Measurements from ENCODE around the gene CRISPLD2. TPM values are rescaled to one million over a fixed set of nuclear protein-coding genes. Genes with fewer than 3 reads are reported as not detected.
A peak's percentile ranks its signal among the peaks of the same experiment; 100 is the strongest.

Gene CRISPLD2
- total and polyA plus RNA-seq, 10 of the 15 experiments (the other 5 are each of a cell fraction or from before 2014, with no cell fraction given) = 0.03 to 0.30 (median 0.08) TPM; not detected in 5

- SMC1A ChIA-PET (ENCODE audit: uncharacterized antibody, unreplicated experiment) = interaction anchor here (0.6 to 6.8 kb wide), 15 partner anchors 21 to 330 kb away, joined by 3 to 91 read pairs (median 3); no protein-coding TSS in a partner anchor
- CTCF ChIA-PET = interaction anchor here (0.7 to 7.4 kb wide), 34 partner anchors 10 to 441 kb away, joined by 3 to 170 read pairs (median 4); no protein-coding TSS in a partner anchor
- Histone ChIP-seq H3K4me3 (no peak overlapping the region), H3K36me3 (ENCODE audit: control insufficient read depth in 2 of 2, insufficient read depth in 2 of 2, low read length in 1 of 2) (no peaks in the 10 kb centered on the region), H3K9me3 (replicated peaks; ENCODE audit: control insufficient read depth, insufficient read depth, low read length) (no peaks in the 10 kb centered on the region; the same call in 2 of the 3 replicates), H3K79me2 (ENCODE audit: control insufficient read depth, insufficient read depth, low read length) (no peaks in the 10 kb centered on the region), H3K27me3 (replicated peaks in 1 of 2; ENCODE audit: control insufficient read depth in 2 of 2, insufficient read depth in 2 of 2, low read length in 1 of 2) (no peaks in the 10 kb centered on the region; a peak in 1 of 4 replicates), H3K27ac (ENCODE audit: control insufficient read depth, insufficient read depth) (no peak overlapping the region), H4K20me1 (ENCODE audit: control insufficient read depth, insufficient read depth) (no peaks in the 10 kb centered on the region), H3K4me2 (ENCODE audit: control insufficient read depth, insufficient read depth) (no peak overlapping the region), H3K9ac (ENCODE audit: control insufficient read depth, insufficient read depth, low read length) (no peak overlapping the region), H3K4me1 (ENCODE audit: control insufficient read depth, insufficient read depth, low read length) (peaks cover 4% of the 10 kb centered on the region; the same call in 1 of the 2 replicates), H2AFZ (ENCODE audit: control insufficient read depth, low read depth, low read length) (no peak overlapping the region)
- FAIRE-seq (peak; percentile 85), ATAC-seq (peak; percentile 94), DNase-seq (ENCODE audit: low read depth, low spot score) (peak; percentile 40)
- intact Hi-C loops (cut with micrococcal nuclease; ENCODE audit: unreplicated experiment) (loop anchor here (1.0 to 2.0 kb wide), 4 partner anchors 18 to 329 kb away; no protein-coding TSS in a partner anchor), in situ Hi-C loops (cut with MboI) (loop anchor here (25.0 kb wide), 2 partner anchors 315 to 440 kb away; partner anchors contain the start of genes KLHL36 and MEAK7)
- RAD21 ChIA-PET (ENCODE audit: unreplicated experiment) = interaction anchor here (0.8 to 6.3 kb wide), 14 partner anchors 15 to 352 kb away, joined by 3 to 72 read pairs (median 4); partner anchors contain the start of gene CRISPLD2
- POLR2A ChIA-PET = interaction anchor here (0.6 to 2.1 kb wide), 4 partner anchors 57 to 912 kb away, joined by 3 to 5 read pairs (median 4); no protein-coding TSS in a partner anchor
- no TSS peak for BruUV-seq (replicated peaks)
- 39% methylated on average over 12 of the region's 12 CpGs for WGBS (ENCODE audit: insufficient coverage, insufficient replicate concordance, low lambda C conversion rate, missing lambda C conversion rate)
- TF ChIP-seq ZNF622 (IDR thresholded peaks at IDR 0.05) (no peak), BRCA1 (IDR thresholded peaks at IDR 0.05; ENCODE audit: low read depth, low read length) (no peak), SUZ12 (IDR thresholded peaks at IDR 0.05; ENCODE audit: unreplicated experiment) (no peak), EP300 (IDR thresholded peaks at IDR 0.05; ENCODE audit: borderline replicate concordance in 1 of 2, control insufficient read depth in 1 of 2, low read depth in 2 of 2, low read length in 2 of 2) (no peak), LARP7 (IDR thresholded peaks at IDR 0.05) (no peak), HDAC6 (IDR thresholded peaks at IDR 0.05; ENCODE audit: unreplicated experiment) (no peak), DPF2 (IDR thresholded peaks at IDR 0.05) (no peak), IRF5 (IDR thresholded peaks at IDR 0.05; ENCODE audit: borderline replicate concordance) (no peak), SMAD1 (IDR thresholded peaks at IDR 0.05; ENCODE audit: low read depth, partially characterized antibody) (no peak), RB1 (IDR thresholded peaks at IDR 0.05; ENCODE audit: borderline replicate concordance) (no peak), ASH2L (IDR thresholded peaks at IDR 0.05; ENCODE audit: borderline replicate concordance, low read depth) (no peak), SP1 (IDR thresholded peaks at IDR 0.05; ENCODE audit: low read depth, low read length) (no peak), RCOR1 (conservative IDR thresholded peaks at IDR 0.05; ENCODE audit: low read depth, low read length) (no peak), NBN (IDR thresholded peaks at IDR 0.05) (0 out of 2 replicates have a peak, but pooled peaks have one; percentile 3), ZNF274 (IDR thresholded peaks at IDR 0.05; ENCODE audit: insufficient read depth, insufficient read length) (no peak)
- TF ChIP-seq, protein P1, sequence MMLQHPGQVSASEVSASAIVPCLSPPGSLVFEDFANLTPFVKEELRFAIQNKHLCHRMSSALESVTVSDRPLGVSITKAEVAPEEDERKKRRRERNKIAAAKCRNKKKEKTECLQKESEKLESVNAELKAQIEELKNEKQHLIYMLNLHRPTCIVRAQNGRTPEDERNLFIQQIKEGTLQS (IDR thresholded peaks at IDR 0.05; ENCODE audit: borderline replicate concordance, extremely low read depth, low read depth, low read length) = no peak
- TF ChIP-seq, protein P2, sequence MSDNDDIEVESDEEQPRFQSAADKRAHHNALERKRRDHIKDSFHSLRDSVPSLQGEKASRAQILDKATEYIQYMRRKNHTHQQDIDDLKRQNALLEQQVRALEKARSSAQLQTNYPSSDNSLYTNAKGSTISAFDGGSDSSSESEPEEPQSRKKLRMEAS (IDR thresholded peaks at IDR 0.05; ENCODE audit: low read depth, low read length) = no peak
- TF ChIP-seq, protein P3, sequence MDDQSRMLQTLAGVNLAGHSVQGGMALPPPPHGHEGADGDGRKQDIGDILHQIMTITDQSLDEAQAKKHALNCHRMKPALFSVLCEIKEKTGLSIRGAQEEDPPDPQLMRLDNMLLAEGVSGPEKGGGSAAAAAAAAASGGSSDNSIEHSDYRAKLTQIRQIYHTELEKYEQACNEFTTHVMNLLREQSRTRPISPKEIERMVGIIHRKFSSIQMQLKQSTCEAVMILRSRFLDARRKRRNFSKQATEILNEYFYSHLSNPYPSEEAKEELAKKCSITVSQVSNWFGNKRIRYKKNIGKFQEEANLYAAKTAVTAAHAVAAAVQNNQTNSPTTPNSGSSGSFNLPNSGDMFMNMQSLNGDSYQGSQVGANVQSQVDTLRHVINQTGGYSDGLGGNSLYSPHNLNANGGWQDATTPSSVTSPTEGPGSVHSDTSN (IDR thresholded peaks at IDR 0.05; ENCODE audit: insufficient replicate concordance, low read depth, low read length) = no peak
Measured at GRCh38 chr16:84952335-84953189, 132.8 kb downstream of the CRISPLD2 start.

Measured in GM12878 (cell line).